ENCODE data around the gene MPL.

MPL gene

DNA sequence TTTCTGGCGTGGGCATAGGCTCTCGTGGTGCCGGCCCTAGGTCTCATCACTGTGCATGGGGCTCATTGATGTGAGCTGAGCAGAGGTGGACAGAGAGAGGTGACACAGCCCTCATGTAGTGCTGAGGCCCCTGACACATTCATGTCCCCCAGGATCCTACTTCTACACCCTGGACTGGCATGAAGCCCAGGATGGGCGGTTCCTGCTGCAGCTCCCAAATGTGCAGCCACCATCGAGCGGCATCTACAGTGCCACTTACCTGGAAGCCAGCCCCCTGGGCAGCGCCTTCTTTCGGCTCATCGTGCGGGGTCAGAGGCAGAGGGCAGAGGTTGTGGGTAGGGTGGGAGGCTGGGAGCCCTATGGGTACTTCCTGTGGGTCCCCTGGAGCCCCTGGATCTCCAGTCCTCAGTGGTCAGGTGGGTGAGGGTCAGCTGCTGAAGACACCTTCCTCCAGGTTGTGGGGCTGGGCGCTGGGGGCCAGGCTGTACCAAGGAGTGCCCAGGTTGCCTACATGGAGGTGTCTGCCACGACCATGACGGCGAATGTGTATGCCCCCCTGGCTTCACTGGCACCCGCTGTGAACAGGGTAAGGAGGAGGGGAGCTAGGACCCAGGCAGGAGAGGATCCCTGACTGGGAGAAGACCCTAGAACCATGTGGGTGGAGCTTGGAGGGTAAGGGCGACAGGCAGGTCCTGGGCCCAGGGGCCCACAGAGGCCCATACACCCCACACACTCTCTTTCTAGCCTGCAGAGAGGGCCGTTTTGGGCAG lies 30.7 kb upstream of the MPL start:
- no peak for DNase-seq (ENCODE audit: low read depth)

DNA sequence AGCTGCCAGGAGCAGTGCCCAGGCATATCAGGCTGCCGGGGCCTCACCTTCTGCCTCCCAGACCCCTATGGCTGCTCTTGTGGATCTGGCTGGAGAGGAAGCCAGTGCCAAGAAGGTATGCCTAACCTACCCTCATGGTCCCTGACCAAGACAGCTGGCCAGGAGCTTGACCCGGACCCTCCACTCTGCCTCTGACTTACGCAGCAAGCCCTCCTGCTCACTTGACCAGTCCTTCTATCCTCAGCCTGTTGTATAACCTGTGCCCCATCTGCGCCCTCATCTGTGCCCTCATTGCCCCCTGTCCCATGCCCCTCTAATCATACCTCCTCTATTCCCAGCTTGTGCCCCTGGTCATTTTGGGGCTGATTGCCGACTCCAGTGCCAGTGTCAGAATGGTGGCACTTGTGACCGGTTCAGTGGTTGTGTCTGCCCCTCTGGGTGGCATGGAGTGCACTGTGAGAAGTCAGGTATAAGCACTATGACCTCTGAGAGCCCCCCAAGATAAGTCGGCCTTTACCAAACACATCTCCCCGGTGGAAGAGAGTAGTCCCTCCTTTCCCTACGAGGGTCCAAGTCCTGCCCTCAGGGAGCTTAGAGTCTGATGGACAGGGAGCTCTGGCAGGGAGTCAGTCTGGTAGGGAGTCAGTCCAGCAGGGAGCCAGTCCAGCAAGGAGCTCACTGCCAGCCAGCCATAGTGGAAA lies 30.0 kb upstream of the MPL start:
- no peak for DNase-seq (ENCODE audit: low read depth)

DNA sequence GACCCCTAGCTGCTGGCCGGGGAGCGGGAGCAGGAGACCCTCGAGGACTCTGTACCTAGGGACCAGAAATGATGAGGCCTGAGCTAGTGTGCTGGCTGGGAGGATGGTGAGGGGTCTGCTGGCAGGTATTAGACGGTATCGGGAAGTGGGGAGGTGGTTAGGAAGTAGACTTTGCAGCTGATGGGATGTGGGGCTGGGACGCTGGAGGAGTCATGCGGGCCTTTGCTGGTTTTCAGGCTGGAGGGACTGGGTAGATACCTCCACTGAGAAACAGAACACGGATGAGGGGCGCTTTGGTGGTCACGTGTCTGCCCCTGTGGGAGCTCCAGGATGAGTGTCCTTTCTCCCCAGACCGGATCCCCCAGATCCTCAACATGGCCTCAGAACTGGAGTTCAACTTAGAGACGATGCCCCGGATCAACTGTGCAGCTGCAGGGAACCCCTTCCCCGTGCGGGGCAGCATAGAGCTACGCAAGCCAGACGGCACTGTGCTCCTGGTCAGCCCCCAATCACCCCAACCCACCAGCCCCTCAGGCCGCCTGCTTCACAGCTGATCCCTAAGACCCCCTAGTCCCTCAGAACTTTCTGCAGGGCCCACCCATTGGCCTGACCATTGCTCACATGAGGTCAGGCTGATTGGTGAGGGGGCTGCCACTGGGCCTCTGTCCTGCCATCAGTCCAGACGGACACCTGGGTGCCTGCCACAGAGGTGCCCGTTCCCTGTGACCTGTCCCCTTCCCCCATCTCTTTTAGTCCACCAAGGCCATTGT lies 28.8 kb upstream of the MPL start:
- DNase-seq (ENCODE audit: low read depth), result no peak

DNA sequence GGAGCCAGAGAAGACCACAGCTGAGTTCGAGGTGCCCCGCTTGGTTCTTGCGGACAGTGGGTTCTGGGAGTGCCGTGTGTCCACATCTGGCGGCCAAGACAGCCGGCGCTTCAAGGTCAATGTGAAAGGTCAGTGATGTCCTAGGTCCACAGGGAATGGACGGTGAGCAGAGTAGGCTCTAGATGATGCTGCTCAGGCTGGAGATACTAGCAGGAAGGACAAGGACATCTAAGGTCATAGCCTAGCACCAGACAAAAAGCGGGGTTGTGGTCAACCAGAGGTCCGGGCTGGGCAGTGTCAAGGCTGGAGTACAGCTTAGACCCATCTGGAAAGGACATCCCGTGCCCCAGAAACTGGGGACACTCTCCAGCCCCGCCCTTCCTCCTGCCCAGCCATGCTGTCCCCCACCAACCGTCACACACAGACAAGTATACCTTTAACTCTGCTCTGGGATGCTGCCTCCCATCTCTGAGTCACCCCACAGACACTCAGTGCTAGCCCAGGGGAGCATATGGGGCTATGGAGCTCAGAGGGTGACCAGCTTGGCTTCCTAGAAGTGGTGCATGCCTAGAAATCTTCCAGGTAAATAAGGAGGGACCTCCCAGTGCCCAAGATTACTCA lies 28.1 kb upstream of the MPL start:
- no peak for DNase-seq (ENCODE audit: low read depth)

DNA sequence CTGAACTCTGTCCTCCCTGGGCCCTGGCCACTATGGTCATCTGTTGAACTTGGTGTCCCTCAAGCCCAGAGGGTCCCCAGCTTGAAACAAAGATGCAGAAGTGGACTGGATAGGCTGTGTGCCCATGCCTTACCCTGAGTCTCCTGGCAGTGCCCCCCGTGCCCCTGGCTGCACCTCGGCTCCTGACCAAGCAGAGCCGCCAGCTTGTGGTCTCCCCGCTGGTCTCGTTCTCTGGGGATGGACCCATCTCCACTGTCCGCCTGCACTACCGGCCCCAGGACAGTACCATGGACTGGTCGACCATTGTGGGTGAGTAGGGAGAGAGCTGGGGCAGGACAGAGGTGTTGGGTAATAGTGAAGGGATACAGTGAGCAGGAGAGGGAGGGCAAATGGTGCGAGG lies 26.1 kb upstream of the MPL start:
- DNase-seq (ENCODE audit: low read depth), result no peak

DNA sequence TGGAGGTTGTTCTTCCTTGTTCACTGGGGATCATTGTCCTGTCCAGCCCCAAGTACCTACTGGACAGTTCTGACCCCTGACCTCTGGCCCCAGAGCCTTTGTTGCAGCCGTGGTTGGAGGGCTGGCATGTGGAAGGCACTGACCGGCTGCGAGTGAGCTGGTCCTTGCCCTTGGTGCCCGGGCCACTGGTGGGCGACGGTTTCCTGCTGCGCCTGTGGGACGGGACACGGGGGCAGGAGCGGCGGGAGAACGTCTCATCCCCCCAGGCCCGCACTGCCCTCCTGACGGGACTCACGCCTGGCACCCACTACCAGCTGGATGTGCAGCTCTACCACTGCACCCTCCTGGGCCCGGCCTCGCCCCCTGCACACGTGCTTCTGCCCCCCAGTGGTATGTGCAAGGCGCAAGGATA lies 25.4 kb upstream of the MPL start:
- no peak for DNase-seq (ENCODE audit: low read depth)

- DNase-seq (ENCODE audit: low read depth), result no peak
Measured at GRCh38 chr1:43312663-43313515, 24.7 kb upstream of the MPL start.

DNA sequence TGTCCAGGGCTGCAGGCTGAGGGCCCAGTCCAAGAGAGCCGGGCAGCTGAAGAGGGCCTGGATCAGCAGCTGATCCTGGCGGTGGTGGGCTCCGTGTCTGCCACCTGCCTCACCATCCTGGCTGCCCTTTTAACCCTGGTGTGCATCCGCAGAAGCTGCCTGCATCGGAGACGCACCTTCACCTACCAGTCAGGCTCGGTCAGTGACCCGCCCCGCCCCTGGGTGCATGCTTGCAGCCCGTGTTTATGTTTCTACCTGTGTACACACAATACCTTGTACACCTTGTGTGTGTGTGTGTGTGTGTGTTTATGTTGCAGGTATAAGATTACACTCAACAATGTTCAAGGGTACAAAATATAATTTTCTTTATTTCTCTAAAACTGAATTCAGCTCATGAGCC lies 23.8 kb upstream of the MPL start:
- DNase-seq (ENCODE audit: low read depth), result no peak

DNA sequence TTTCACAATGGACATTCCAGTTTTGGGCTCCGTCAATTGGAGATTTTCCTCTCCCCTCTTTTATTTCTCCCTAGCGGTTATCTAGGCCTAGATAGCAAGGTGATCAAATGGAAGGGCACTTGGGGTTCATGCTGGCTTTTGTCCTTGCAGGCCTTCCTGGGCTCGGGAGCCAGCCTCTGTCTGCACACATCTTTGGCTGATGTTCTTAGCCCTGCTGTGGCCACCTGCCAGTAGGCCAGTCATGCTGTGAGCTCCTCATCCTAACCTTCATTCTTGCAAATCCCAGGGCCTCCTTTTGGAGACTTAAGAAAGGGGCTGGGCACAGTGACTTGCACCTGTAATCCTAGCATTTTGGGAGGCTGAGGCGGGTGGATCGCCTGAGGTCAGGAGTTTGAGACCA lies 23.4 kb upstream of the MPL start:
- no peak for DNase-seq (ENCODE audit: low read depth)

GRCh38 chr1:43315481-43315880 lies 22.1 kb upstream of the MPL start:
- DNase-seq (ENCODE audit: low read depth), result no peak

DNA sequence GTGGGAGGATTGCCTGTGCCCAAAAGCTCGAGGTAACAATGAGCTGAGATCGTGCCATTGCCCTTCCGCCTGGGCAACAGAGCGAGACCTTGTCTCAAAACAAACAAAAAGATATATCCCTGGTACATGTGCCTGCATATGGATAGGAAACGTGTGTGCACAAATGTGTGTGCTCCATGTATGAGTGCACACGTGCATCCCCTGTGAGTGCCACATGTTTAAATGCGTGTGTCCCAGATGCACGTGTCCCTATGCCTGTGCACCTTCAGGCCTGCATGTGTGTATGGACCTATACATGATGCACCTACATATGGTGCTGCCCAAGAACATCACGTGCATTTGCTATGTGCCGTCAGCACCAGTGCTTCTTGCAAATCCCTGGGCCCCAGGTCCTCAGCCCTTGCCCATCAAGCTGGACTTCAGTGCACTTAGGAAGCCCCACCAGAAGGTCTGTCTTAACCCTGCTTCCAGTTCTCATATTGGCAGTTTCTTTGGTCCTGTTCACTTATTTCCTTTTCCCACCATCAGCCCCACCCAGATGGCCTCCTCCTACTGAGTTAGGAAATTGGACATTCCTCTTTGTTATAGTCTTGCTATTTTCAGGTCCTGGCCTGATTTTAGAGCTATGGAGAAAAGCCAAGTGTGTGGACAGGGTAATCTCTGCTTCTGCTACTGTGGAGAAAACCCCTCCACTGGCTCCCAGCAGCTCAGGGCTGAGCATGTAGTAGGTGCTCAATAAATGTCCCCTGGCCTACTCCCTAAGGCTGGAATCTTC lies 21.5 kb upstream of the MPL start:
- DNase-seq (ENCODE audit: low read depth), result no peak

DNA sequence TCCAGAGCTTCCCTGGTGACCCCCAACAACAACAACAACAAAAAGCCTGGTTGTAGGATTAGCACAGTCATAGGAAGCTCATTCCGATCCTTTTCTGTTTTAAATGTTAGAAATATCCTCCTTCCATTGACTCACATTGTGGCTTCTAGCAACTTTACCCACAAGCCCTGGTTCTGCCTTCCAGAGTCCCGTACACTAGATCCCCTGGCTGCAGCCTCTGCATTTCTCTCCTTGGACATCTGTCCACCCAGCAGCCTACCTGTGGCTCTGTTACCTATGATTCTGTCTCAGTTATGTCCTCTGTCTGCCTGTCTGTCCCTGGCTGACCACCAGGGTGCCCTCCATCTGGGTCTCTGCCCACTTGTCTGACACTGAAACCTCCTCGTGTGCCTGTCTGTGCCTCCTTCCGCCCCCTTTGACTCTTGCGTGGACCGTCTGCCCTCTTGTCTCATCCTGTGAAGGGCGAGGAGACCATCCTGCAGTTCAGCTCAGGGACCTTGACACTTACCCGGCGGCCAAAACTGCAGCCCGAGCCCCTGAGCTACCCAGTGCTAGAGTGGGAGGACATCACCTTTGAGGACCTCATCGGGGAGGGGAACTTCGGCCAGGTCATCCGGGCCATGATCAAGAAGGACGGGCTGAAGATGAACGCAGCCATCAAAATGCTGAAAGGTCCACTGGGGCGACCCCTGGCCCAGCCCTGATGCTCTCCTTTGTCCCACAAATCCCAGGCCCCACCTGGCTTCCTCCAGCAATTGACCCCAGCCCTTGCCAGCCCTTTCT lies 20.7 kb upstream of the MPL start:
- DNase-seq (ENCODE audit: low read depth), result no peak

GRCh38 chr1:43317817-43318471 lies 19.7 kb upstream of the MPL start:
- no peak for DNase-seq (ENCODE audit: low read depth)

- DNase-seq (ENCODE audit: low read depth), result no peak
Measured at GRCh38 chr1:43318831-43319230, 18.8 kb upstream of the MPL start.

- no peak for DNase-seq (ENCODE audit: low read depth)
Measured at GRCh38 chr1:43319288-43319687, 18.3 kb upstream of the MPL start.

- DNase-seq (ENCODE audit: low read depth), result no peak
Measured at GRCh38 chr1:43319766-43320165, 17.9 kb upstream of the MPL start.

- no peak for DNase-seq (ENCODE audit: low read depth)
Measured at GRCh38 chr1:43321331-43321891, 16.2 kb upstream of the MPL start.

- DNase-seq (ENCODE audit: low read depth), result no peak
Measured at GRCh38 chr1:43322506-43322905, 15.1 kb upstream of the MPL start.

DNA sequence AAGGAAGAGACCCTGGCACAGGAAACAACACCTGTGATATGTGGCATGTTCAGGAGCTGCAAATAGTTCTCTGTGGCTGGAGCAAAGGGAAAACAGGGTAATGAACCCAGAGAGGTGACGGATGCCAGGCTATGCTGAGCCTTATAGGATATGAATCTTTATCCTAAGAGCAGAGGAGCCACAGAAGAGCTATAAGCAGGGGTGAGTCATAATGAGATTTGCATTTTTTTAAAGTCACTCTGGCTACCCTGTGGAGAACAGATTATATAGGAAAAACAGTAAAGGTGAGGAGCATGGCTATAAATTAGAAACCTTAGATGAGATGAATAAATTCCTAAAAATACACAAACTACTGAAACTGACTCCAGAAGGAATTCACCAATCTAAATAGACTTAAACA lies 12.8 kb upstream of the MPL start:
- no peak for DNase-seq (ENCODE audit: low read depth)
